ENCODE data around the gene PRTN3.
"Not testable (repeated sequence)": the region's sequence is repeated elsewhere in the genome, so short reads cannot be mapped to it uniquely, and the experiment has no call there.

PRTN3 gene

DNA sequence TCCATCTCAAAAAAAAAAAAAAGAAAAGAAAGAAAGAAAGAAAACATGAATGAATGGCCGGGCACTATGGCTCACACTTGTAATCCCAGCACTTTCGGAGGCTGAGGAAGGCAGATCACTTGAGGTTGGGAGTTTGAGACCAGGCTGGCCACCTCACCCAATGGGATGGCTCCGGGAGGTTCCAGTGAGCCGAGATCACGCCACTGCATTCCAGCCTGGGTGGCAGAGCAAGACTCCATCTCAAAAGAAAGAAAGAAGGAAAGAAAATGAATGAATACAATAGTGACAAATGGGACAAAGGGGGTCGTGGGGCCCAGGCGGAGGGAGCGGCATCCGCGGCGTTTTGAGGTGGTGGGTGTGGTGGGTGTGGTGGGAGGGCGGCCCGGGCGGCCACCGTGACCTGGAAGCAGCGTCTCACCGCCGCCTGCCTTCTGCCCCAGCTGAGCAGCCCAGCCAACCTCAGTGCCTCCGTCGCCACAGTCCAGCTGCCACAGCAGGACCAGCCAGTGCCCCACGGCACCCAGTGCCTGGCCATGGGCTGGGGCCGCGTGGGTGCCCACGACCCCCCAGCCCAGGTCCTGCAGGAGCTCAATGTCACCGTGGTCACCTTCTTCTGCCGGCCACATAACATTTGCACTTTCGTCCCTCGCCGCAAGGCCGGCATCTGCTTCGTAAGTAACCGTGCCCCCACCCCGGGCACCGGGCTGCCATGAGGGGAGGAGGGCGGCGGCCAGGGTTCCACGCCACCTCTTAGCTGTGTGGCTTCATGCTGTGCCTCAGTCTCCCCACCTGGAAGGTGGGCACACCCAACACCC is 5.1 kb downstream of the PRTN3 start:
- FAIRE-seq (no peak), DNase-seq (ENCODE audit: low spot score) (no peak)

DNA sequence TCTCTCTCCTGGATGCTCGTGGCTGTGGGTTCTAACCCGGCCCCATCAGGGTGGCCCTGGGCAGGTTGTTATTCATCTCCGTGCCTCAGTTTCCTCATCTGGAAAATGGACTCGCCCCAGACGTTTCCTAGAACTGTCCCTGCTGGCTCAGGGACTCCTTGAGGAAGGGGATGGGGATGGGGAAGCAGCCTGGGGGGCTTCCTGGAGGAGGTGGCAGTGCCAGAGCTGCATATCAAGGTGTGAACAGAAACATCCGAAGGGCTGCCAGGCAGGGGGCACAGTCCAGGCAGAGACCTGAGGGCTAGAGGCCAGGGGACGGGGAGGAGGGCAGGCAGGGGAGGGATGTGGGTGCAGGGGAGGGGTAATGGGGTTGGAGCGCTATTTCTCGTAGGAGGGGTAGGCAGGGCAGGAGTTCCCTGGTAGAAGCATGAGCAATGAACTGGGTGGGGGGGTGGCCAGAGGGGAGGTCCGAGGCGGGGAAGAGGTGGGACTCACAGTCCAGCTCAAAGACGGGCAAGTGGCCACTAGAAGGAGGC is 7.7 kb downstream of the PRTN3 start:
- DNase-seq (ENCODE audit: low spot score) = no peak
- FAIRE-seq = no peak

DNA sequence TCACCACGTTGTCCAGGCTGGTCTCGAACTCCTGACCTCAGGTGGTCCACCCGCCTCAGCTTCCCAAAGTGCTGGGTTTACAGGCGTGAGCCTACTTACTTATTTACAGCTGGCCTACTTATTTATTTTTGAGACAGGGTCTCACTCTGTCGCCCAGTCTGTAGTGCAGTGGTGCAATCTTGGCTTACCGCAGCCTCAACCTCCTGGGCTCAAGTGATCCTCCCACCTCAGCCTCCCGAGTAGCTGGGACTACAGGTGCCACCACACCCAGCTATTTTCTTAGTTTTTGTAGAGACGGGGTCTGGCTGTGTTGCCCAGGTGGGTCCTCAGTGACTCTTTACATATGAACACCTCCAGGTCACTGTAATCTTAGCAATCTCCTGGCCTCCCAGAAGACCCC is 8.4 kb downstream of the PRTN3 start:
- not testable (repeated sequence) for DNase-seq (ENCODE audit: low spot score); FAIRE-seq

DNA sequence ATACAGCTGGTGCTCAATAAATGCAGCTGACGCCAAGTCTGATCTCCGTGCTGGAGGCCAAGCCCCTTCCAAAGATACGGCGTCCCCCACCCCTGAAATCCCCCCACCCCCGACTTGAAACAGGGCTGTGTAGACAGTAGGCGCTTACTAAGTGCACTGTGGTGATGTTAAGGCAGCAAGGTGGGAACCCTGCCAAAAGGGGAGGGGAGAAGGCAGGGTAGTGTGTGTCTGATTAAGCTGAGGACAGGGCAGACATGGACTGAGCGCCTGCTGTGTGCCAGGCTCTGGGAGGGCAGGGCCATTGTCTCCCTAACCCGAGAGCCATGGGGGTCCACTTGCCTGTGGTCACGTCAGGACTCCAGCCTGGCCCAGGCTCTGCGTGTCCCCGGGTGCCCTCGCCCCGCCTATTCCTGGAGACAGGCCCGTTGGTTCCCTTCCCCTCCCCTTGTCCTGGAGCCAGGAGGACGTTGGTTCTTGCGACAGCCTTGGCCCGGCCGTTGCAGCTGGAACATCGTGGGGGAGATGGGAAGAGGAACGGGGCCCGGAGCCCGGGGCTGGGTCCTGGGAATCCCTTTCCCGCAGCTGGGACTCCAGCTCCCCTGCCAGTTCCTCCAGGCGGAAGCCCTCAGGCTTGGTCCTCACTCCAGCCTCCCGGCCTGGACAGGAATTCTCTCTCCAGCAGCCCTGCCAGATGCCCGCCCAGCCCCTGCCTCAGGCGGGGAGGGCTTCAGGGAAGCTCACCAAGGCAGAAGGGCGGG is 9.6 kb downstream of the PRTN3 start:
- peak; percentile 31 for FAIRE-seq
- peak; percentile 47 for DNase-seq (ENCODE audit: low spot score)

DNA sequence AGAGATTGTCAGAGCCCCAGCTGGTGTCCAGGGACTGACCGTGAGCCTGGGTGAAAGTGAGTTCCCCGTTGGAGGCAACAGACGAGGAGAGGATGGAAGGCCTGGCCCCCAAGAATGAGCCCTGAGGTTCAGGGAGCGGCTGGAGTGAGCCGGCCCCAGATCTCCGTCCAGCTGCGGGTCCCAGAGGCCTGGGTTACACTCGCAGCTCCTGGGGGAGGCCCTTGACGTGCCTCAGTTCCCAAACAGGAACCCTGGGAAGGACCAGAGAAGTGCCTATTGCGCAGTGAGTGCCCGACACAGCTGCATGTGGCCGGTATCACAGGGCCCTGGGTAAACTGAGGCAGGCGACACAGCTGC is 10.2 kb downstream of the PRTN3 start:
- no peak for DNase-seq (ENCODE audit: low spot score)
- no peak for FAIRE-seq

DNA sequence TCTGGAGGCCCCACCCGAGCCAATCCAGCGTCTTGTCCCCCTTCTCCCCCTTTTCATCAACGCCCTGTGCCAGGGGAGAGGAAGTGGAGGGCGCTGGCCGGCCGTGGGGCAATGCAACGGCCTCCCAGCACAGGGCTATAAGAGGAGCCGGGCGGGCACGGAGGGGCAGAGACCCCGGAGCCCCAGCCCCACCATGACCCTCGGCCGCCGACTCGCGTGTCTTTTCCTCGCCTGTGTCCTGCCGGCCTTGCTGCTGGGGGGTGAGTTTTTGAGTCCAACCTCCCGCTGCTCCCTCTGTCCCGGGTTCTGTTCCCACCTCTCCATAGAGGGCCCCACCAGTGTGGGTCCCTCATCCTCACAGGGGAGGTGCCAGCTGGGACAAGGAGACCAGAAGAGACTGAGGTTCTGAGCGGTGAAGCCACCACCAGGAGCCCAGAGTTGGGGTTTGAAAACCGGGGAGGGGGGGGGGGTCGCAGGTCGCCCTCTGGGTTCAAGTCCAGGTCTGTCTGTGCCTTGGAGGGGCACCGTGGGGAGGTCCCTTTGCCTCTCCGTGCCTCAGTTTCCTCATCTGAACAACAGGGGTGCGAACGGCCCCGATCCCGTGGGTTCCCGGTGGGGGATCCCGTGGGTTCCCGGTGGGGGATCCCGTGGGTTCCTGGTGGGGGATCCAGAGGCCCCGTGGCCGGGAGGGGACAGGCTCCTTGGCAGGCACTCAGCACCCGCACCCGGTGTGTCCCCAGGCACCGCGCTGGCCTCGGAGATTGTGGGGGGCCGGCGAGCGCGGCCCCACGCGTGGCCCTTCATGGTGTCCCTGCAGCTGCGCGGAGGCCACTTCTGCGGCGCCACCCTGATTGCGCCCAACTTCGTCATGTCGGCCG is 11.6 kb downstream of the PRTN3 start, which contains the start of gene ELANE:
Gene ELANE, plus strand, starts transcription at position 168 of the 878 bp plus-strand sequence. Its CDS starts 26 bp downstream, at position 194.
- DNase-seq (ENCODE audit: low spot score) (no peak), FAIRE-seq (no peak)

DNA sequence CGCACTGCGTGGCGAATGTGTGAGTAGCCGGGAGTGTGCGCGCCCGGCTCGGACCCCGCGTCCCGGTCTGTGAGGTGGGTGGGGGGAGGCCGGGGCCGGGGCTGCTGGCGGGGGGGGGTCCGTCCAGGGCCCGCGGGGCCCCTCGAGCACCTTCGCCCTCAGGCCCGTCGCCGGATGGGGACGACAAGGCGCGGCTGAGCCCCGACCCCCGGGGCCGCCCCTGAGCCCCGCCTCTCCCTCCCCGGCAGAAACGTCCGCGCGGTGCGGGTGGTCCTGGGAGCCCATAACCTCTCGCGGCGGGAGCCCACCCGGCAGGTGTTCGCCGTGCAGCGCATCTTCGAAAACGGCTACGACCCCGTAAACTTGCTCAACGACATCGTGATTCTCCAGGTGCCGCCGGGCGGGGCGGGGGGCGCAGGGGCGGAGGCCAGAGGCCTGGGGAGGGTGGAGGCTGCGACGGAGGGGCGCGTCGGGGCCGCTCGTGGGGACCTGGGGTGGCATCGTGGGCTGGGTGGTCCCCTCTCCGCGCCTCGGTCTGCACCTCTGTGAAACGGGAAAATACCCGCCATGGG is 12.3 kb downstream of the PRTN3 start:
- no peak for FAIRE-seq
- no peak for DNase-seq (ENCODE audit: low spot score)

DNA sequence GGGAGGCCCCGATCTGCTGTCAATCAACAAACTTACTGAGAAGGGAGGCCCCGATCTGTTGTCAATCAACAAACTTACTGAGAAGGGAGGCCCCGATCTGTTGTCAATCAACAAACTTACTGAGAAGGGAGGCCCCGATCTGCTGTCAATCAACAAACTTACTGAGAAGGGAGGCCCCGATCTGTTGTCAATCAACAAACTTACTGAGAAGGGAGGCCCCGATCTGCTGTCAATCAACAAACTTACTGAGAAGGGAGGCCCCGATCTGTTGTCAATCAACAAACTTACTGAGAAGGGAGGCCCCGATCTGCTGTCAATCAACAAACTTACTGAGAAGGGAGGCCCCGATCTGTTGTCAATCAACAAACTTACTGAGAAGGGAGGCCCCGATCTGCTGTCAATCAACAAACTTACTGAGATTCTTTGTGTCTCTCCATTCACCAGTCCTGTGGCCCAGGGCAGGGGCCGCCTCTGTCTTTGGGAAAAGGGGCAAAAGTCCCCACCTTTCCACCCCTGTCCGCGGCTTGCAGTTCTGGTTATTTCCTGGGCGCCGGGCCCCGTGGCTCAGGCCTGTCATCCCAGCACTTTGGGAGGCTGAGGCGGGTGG is 12.9 kb downstream of the PRTN3 start:
- FAIRE-seq = not testable (repeated sequence)

DNA sequence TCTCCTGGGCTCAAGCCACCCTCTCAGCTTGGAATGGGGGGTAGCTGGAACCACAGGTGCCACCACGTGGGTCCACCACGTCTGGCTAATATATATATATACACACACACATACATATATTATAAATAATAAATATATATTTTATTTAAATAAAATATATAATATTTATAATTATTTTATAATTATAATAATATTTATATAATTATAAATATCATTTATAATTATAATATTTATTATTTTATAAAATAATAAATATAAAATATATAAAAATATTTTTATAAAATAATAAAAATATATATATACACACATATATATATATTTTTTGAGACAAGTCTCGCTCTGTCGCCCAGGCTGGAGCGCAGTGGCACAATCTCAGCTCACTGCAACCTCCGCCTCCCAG is 13.8 kb downstream of the PRTN3 start:
- DNase-seq (ENCODE audit: low spot score) (no peak), FAIRE-seq (peak; percentile 92)

More for the DNA sequence above, 12.9 kb downstream of the PRTN3 start:
- DNase-seq (ENCODE audit: low spot score) = not testable (repeated sequence)

DNA sequence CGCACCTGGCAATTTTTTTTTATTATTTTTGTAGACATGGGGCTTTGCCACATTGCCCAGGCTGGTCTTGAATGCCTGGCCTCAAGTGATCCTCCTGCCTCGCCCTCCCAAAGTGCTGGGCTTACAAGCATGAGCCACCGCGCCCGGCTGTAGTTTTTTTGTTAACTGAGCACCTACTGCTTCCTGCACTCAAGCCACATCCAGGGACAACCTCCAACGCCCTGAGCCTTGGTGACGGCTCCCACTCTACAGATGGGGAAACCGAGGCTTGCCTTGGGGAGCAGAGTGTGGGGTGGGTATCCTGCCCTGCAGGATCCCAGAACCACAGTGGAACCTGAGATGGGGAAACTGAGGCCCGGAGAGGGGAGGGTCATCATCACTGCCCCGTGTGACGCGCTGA is 14.3 kb downstream of the PRTN3 start:
- FAIRE-seq = no peak
- no peak for DNase-seq (ENCODE audit: low spot score)

DNA sequence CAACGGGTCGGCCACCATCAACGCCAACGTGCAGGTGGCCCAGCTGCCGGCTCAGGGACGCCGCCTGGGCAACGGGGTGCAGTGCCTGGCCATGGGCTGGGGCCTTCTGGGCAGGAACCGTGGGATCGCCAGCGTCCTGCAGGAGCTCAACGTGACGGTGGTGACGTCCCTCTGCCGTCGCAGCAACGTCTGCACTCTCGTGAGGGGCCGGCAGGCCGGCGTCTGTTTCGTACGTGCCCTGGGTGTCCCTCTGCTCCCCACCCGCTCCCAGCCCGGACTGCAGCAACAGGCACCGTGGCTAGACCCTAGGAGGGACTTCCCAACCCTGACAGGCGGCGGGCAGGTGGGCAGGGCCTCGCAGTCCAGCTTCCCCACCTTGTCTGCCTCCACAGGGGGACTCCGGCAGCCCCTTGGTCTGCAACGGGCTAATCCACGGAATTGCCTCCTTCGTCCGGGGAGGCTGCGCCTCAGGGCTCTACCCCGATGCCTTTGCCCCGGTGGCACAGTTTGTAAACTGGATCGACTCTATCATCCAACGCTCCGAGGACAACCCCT is 14.8 kb downstream of the PRTN3 start:
- FAIRE-seq (no peak), DNase-seq (ENCODE audit: low spot score) (no peak)

DNA sequence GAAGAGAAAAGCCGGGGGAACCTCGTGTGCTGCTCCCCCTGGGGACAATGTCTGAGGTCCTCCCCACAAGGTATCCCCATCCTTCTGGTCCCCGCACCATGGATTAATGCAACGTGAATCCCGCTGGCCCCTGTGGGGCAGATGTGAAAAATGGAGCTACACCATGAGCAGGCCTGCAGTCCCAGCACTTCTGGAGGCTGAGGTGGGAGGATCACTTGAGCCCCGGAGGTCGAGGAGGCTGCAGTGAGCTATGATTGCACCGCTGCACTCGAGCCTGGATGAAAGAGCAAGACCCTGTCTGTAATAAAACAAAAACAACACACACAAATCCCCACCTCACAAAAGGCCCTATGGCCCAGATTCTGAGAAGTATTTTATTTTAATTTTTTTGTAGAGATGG is 17.5 kb downstream of the PRTN3 start:
- DNase-seq (ENCODE audit: low spot score) = no peak
- no peak for FAIRE-seq

DNA sequence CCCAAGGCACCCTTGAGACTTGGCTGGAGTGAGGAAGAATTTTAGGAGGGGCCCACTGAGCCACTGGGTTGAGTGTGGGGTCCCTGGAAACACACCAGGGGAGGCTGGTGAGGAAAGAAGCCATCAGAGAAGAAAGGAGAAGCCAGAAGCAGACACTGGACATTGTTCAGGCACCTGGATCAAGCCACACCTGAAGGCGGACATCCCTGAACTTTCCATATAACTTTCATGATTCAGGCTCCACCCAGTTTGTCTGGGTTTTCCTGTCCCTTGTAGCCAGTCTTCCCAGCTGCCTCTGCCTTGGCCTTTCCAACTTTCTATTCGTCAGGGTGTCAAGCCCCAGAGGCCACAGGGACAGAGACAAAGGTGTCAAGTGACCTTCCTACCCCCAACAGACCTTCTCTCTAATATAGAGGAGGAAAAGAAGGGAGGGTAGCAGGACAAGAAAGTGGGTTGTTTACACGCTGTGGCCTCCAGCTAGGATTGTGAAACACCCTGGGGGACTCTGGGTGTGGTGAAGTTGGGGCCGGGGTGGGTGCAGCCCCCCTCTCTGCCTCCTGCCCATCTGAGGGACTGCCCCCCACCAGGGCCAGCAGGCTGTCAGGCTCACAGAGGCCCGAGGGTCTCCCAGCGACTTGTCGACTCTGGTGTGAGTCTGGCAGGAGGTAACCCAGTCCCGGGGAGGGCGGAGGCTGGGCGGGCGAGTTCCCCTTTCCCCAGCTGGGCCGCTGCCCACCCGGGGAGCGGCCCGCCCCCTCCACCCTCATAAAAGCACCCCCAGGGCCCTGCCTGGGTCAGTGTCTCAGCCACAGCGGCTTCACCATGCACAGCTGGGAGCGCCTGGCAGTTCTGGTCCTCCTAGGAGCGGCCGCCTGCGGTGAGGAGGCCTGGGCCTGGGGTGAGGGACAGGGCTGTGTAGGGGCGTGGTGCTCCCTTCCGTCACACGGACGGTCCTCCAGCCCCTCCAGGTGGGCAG is 18.4 kb downstream of the PRTN3 start, which contains the start of gene CFD:
Gene CFD, plus strand, starts transcription at position 797 of the 976 bp plus-strand sequence. Its CDS starts 26 bp downstream, at position 823.
- DNase-seq (ENCODE audit: low spot score) (no peak), FAIRE-seq (no peak)

DNA sequence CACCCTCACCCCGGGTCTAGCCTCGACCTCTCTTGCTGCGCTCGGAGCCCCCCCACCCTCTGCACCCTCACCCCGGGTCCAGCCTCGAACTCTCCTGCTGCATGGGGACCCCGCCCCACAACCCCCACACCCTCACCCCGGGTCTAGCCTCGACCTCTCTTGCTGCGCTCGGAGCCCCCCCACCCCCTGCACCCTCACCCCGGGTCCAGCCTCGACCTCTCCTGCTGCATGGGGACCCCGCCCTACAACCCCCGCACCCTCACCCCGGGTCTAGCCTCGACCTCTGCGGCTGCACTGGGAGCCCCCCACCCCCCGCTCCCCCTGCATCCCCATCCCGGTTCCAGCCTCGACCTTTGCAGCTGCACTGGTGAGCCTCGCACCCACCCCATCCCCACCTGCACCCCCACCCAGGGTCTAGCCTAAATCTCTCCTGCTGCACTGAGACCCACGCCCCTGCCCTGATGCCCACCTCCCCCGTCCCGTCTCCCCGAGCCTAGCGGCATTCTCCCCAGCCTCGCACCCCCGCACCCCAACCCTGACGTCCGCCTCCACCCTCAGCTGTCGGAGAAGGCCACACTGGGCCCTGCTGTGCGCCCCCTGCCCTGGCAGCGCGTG is 20.4 kb downstream of the PRTN3 start:
- FAIRE-seq = no peak
- no peak for DNase-seq (ENCODE audit: low spot score)

DNA sequence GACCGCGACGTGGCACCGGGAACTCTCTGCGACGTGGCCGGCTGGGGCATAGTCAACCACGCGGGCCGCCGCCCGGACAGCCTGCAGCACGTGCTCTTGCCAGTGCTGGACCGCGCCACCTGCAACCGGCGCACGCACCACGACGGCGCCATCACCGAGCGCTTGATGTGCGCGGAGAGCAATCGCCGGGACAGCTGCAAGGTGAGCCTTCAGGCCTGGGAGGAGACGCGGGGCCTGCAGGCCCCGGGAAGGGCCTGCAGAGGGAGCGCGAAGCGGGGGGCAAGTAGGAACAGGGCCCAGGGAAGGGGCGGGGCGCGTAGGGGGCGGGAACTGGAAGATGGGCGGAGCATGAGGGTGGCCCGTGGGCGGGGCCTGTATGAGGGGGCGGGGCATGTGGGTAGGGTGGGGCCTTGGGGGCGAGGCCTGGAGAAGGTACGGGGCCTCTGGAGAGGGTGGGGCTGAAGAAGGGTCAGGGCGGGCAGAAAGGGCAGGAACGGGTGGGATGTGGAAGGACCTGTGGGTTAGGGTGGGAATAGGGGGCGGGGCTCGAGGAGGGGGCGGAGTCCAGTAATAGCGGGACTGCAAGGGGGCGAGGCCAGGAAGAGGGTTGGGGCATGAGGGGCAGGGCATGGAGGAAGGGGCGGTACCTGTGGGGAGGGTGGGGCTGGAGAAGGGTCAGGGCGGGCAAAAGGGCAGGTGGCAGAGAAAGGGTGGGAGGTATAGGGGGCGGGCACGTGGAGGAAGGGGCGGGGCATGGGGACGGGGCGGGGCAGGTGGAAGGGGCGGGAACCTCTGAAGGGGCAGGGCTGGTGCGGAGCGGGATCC is 21.2 kb downstream of the PRTN3 start:
- FAIRE-seq (no peak), DNase-seq (ENCODE audit: low spot score) (no peak)

DNA sequence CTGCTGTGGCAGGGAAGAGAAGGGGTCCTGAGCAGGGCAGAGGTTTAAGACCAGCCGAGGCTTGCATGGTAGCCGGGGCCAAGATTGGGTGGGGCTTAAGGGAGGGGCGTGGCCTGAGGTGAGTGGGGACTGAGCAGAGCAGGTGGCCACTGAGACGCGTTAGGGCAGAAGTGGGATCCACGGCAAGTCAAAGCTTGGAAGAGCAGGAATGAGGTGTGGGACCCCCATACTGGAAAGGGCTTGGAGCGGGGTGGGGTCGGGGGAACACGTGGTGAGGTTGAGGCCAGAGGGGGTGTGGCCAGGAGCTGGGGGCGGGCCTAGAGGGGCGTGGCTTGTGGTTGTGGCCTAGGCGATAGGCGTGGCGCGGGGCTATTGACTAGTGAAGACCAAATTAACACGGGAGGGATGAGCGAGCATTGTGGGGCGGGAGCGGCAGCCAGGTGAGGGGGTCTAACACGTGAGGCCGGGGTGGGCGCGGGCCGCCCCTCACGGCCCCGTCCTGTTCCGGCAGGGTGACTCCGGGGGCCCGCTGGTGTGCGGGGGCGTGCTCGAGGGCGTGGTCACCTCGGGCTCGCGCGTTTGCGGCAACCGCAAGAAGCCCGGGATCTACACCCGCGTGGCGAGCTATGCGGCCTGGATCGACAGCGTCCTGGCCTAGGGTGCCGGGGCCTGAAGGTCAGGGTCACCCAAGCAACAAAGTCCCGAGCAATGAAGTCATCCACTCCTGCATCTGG is 21.9 kb downstream of the PRTN3 start:
- no peak for FAIRE-seq
- no peak for DNase-seq (ENCODE audit: low spot score)

DNA sequence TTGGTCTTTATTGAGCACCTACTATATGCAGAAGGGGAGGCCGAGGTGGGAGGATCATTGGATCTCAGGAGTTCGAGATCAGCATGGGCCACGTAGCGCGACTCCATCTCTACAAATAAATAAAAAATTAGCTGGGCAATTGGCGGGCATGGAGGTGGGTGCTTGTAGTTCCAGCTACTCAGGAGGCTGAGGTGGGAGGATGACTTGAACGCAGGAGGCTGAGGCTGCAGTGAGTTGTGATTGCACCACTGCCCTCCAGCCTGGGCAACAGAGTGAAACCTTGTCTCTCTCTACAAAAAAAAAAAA is 22.5 kb downstream of the PRTN3 start:
- FAIRE-seq (no peak), DNase-seq (ENCODE audit: low spot score) (no peak)
